ENCODE measurements around the gene ACSL3. TPM values are rescaled to one million over a fixed set of nuclear protein-coding genes. Genes with fewer than 3 reads are reported as not detected.

ACSL3 gene
- total and polyA plus RNA-seq, 3 donors from 2014 or later, result 66.7 to 96.6 (median 87.4) TPM

DNA sequence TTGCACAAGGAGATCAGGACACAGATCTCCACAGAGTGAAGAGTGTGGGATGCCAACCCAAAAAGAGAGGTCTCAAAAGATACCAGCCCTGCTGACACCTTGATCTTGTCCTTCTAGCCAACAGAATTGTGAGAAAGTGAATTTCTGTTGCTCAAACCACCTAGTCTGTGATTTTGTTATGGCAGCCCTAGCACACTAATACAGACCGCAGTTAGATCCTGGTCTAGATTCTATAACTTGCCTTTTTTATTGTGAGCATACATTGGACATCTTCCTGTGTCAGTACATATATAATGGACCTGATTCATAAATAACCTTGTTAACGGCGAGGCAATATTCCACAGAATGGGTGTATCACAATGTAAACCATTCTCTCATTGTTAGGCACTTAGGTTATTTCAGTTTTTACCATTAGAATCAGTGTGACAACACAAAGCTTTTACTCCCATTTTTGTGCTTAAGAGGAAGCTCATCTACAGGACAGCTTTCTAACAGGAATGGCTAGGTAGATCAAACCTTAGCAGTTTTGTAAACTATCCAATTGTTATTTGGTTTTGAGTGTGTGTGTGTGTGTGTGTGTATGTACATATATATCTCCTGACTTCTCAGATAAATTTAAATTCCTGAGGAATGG lies 89.0 kb downstream of the ACSL3 start:
- no peak for DNase-seq
- TF ChIP-seq, protein P1, sequence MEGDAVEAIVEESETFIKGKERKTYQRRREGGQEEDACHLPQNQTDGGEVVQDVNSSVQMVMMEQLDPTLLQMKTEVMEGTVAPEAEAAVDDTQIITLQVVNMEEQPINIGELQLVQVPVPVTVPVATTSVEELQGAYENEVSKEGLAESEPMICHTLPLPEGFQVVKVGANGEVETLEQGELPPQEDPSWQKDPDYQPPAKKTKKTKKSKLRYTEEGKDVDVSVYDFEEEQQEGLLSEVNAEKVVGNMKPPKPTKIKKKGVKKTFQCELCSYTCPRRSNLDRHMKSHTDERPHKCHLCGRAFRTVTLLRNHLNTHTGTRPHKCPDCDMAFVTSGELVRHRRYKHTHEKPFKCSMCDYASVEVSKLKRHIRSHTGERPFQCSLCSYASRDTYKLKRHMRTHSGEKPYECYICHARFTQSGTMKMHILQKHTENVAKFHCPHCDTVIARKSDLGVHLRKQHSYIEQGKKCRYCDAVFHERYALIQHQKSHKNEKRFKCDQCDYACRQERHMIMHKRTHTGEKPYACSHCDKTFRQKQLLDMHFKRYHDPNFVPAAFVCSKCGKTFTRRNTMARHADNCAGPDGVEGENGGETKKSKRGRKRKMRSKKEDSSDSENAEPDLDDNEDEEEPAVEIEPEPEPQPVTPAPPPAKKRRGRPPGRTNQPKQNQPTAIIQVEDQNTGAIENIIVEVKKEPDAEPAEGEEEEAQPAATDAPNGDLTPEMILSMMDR (IDR thresholded peaks at IDR 0.05), result no peak
- TF ChIP-seq POLR2A (IDR thresholded peaks at IDR 0.05), result no peak
- WGBS, 2 donors, result 92 to 95% methylated on average over 3 of the region's 3 CpGs
- Histone ChIP-seq H3K27me3 (no peaks in the 10 kb centered on the region), H3K9me3 (no peaks in the 10 kb centered on the region), H3K4me3 (no peak overlapping the region), H3K36me3 (ENCODE audit: low read depth, missing control alignments) (no peaks in the 10 kb centered on the region), H3K27ac (no peak overlapping the region), H3K4me1 (no peaks in the 10 kb centered on the region)
- intact Hi-C loops (cut with DNase I; ENCODE audit: low total_unique reads), result no loop called here

DNA sequence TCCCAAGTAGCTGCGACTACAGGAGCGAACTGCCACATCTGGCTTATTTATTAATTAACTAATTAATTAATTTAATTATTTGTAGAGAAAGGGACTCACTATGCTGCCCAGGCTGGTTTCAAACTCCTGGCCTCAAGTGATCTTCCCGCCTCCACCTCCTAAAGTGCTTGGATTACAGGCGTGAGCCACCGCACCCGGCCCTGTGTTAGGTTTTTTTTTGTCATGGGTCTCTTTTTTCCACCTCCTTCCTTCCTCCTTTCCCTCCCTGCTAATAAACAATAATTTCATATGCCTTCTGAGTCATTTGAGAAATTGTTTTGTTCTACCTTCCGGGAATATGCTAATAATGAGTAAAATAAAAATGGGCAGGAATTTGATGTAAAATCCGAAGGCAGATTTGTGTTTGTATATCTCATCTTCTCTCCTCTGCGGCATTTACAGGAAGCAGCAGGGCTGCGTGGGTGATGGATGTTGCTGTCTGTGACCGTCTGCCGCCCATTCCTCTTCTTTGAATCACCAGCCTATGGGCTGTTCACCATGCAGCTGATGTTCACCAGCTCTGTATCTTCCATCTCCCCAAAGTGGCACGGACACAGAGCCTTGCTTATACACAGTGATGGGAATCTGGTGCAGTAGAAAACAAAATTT lies 89.9 kb downstream of the ACSL3 start:
- WGBS, 2 donors, result 81% methylated on average over 13 of the region's 13 CpGs
- Histone ChIP-seq H3K9me3 (no peaks in the 10 kb centered on the region), H3K27ac (no peak overlapping the region), H3K27me3 (no peaks in the 10 kb centered on the region), H3K4me3 (no peak overlapping the region), H3K36me3 (ENCODE audit: low read depth, missing control alignments) (no peaks in the 10 kb centered on the region), H3K4me1 (no peaks in the 10 kb centered on the region)
- TF ChIP-seq, protein P1 (IDR thresholded peaks at IDR 0.05), result no peak
- no peak for TF ChIP-seq POLR2A (IDR thresholded peaks at IDR 0.05)
- intact Hi-C loops (cut with DNase I; ENCODE audit: low total_unique reads), result no loop called here
- DNase-seq, result no peak

GRCh38 chr2:222952204-222952603 lies 91.4 kb downstream of the ACSL3 start:
- no peak for TF ChIP-seq POLR2A (IDR thresholded peaks at IDR 0.05)
- TF ChIP-seq, protein P1 (IDR thresholded peaks at IDR 0.05), result no peak

GRCh38 chr2:222955008-222955407 lies 94.2 kb downstream of the ACSL3 start:
- WGBS, 2 donors, result 80 to 88% methylated on average over 1 of the region's 1 CpG
- Histone ChIP-seq H3K27me3 (no peaks in the 10 kb centered on the region), H3K4me3 (no peak overlapping the region), H3K9me3 (no peaks in the 10 kb centered on the region), H3K4me1 (no peaks in the 10 kb centered on the region), H3K36me3 (ENCODE audit: low read depth, missing control alignments) (no peaks in the 10 kb centered on the region), H3K27ac (no peak overlapping the region)
- TF ChIP-seq, protein P1 (IDR thresholded peaks at IDR 0.05), result no peak
- no peak for TF ChIP-seq POLR2A (IDR thresholded peaks at IDR 0.05)
- no peak for DNase-seq
- intact Hi-C loops (cut with DNase I; ENCODE audit: low total_unique reads), result no loop called here

More at GRCh38 chr2:222952204-222952603, 91.4 kb downstream of the ACSL3 start:
- Histone ChIP-seq H3K27me3 (no peaks in the 10 kb centered on the region), H3K27ac (no peak overlapping the region), H3K4me3 (no peak overlapping the region), H3K4me1 (no peaks in the 10 kb centered on the region), H3K9me3 (no peaks in the 10 kb centered on the region), H3K36me3 (ENCODE audit: low read depth, missing control alignments) (no peaks in the 10 kb centered on the region)
- intact Hi-C loops (cut with DNase I; ENCODE audit: low total_unique reads), result no loop called here
- DNase-seq, result no peak

GRCh38 chr2:222959358-222959757 lies 98.5 kb downstream of the ACSL3 start:
- no peak for DNase-seq
- Histone ChIP-seq H3K9me3 (no peaks in the 10 kb centered on the region), H3K27me3 (no peaks in the 10 kb centered on the region), H3K4me3 (no peak overlapping the region), H3K4me1 (no peaks in the 10 kb centered on the region), H3K36me3 (ENCODE audit: low read depth, missing control alignments) (no peaks in the 10 kb centered on the region), H3K27ac (no peak overlapping the region)
- WGBS, 2 donors, result 80 to 81% methylated on average over 4 of the region's 4 CpGs
- intact Hi-C loops (cut with DNase I; ENCODE audit: low total_unique reads), result no loop called here
- TF ChIP-seq, protein P1 (IDR thresholded peaks at IDR 0.05), result no peak
- no peak for TF ChIP-seq POLR2A (IDR thresholded peaks at IDR 0.05)

Measured in testis (tissue), 3 donors.